Non-pigmented ciliary epithelial cell (primary cell): Measurements from ENCODE around the gene KAT7.

Source experiments
- DNase-seq: peaks from one replicate; pipeline ENCODE4 v3.0.0-alpha.2; 2010; ENCODE audit warnings: low read depth

The KAT7 gene

DNA sequence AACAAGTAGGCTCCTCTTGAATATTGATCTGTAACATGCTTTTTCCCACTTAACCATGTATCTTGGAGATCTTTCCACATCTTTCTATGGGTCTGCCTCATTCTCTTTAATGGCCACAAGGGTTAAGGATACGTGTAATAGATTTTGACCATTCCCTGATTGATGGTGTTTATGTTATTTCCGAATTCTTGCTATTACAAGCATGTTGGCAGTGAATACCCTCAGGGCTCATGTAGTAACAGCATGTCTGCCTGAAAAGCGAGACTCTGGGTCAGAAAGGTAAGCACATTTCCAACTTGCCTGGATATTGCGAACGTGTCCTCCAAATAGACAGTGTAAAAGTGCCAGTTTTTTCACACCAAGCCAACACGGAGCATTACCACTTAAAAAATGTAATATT, 54.4 kb downstream of the KAT7 start:
- no peak for DNase-seq

DNA sequence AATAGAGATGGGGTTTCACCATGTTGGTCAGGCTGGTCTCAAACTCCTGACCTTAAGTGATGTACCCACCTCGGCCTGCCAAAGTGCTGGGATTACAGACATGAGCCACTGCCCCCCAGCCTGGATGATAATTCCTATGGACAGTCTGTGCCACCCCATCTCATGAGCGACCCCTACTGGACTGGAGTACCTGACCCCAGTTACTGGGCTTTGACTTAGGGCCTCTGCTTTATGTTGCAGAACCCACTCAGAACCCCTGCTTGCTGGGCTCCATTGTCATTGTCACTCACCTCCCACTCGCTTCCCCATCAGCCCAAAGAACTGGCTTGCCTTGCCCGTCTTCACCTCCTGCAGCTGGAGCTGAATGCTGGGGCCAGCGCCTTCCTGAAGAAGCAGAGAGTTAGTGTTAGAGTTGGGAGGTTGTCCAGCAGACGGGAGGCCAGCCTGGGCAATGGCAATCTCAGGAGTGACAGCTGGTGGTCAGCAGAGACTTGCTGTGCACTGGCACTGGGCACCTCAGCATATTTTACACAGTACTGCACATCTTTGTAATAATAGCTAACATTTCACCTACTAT, 55.4 kb downstream of the KAT7 start:
- DNase-seq: no peak

DNA sequence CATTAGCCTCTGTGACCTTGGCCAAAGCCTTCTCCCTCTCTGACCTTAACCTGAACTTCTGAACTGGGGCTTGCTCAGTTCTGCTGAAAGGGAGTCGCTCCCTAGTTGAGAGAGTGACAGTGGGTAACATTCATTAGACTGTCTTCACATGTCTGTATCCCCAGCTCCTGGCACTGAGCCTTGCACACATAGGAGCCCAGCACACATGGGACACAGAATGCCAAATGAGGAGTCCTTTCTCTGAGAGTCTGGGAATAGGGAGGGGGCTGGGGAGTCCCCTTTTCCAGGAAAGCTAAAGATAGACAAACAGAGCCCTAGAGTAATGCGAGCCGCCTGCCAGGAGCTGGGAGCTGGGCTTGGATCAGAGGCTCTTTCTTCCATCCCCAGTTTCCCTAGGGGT, 56.8 kb downstream of the KAT7 start:
- no peak for DNase-seq

DNA sequence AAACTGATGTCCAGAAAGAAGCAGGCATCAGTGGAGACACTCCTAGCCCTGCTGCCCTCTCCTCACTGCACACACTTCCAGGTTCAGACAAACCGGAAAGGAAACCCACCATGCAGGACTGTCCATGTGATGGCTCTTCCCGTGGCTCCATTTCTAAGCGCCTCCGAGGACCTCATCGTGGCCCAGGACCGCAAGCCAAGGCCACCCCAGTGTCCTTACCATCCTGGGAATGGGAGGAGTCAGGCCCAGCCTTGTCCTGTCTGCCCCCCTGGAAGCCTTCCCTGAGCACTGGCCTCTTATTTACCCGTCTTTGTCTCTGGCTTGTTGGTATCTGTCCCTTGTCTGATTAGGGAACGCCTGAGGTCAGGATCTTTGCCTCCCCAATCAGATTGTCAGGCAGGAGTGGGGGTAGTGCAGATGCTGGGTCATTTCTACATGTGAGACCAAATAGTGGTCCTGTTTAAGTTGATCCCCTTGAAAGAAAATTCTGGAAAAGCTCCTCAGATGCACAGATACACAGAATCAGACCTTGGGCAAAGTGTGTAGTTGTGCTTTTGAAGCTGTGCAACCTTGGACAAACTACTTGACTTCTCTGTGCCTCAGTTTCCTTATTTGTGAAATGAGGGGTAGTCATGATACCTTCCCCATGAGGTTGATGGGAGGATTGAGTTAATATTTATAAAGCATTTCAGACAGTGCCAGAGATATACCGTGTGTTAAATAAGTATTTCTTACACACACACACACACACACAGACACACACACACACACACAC, 58.6 kb downstream of the KAT7 start:
- DNase-seq: no peak

DNA sequence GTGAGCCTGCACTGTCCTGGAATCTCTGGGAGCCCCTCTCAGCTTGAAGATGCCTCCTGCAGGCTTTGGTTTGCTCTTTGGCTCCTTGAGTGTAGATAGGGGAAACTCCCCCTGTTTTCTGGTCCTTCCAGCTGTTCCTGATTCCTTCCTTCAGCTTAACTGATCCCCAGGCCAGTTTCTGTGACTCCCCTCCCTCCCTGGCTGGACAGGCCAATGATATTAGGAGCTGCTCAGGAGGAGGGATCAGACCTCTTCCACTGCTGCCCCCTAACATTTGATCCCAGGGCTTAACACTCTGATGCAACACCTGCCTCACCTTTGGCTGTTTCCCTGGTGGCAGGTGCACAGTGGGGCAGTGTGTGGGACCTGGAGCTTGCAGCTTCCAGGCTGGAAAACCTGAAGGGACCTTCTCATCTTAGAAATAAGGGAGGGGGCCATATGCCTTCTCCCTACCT, 59.6 kb downstream of the KAT7 start, which contains the start of gene TAC4:
Gene TAC4, minus strand, starts transcription at position 51 of the 455 bp plus-strand sequence. CDS start 52 bp downstream, outside the sequence.
- no peak for DNase-seq

DNA sequence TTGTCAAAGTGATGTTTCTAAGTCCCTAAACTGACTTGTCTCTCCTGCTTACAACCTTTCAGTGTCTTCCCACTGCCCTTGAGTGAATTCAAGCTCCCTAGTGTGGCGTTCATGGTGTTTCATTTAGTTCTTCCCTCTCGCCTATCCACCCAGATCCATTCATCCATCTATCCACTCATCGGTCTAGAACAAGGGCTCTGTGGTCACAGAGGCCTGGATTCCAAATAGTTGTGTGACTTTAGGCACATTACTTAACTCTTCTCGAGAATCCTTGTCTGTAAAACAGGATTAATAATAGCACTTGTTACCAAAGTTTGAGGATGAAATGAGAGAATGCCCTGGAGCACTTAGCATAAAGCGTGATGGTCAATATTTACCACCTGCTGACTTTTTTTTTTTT, 60.3 kb downstream of the KAT7 start:
- no peak for DNase-seq

DNA sequence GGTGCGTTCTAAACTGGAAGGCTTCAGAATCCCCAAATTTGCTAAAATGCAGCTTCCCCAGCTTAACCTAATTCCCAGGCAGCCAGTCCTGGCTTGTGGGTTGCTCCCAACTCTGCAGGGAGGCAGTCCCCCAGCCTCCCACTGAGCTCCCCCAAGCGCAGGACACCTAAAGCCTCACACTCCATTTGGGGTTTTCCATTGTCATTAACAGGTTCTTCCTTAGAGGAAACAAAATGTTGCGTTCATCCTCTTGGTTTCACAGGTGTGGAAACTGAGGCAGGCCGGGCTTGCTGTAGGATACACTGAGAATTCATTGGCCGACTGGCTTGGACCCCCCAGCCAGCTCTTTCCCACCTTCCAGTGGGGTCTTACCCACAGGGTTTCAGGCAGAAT, 61.7 kb downstream of the KAT7 start:
- DNase-seq: no peak

DNA sequence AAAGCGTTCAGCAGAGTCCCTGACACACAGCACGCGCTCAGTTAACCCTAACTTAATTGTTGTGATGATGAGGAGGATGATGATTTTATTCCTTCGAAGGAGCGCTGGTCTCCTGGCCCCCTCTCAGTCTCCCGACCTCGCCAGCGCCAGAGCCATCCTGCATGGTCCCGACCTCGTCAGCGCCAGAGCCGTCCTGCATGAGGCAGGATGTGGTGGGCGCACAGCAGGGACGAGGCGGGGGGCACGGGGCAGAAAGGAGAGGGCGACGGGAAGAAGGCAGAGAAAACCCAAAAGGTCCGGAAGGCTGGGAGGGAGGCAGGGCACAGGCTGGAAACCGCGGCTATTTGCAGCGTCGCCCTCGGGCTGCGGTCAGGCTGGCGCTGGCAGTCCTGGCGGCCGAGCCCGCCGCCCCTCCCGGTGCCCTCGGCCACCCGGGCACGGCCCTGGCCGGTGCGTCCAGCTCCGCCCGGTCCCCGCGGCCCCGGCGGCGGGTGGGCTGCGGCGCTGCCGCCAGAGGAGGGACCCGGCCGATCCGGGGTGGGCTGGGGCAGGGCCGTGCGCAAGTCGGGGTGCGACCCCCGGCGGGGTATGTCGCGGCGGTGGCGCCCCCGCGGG, 62.4 kb downstream of the KAT7 start:
- DNase-seq: no peak

DNA sequence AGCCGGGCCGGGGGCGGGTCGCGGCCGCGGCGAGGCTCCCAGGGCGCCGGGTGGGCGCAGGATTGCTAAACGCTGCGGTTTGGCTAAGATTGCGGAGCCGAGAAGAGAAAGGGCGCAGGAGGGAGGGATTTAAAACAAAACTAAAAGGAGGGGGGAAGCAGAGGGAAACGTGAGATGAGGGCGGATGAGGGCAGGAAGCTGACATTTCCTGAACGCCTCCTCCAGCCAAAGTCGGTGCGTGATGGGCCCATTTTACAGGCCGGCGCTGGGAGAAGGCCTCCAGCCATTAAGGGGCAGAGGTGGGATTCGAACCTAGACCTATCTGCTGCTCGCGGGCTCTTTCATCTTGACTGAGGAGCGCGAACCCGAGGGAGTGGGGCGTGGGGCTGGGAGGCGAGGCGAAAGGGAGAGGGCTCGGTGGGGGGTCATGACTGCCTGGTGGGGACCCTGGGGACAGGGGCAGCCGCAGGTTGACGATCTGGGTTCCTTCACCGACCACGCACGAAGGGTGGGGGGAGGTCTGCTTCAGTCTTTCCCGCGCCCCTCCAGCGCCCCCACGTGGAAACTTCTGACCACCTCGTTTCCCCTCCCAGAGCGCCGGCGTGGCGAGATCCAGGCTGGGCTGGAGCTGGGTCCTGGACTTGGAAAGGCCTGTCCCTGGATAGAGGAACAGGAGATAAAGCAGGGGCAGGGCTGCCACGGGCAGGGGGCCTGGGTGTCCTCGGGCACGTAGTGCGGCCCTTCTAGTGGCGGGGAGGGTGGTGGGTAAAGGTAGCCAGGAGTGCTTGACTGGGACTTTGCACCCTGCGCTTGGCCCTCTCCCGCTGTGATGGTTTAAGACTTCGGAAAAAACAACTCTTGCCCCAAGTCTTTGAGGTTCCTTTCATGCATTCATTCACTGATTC, 63.2 kb downstream of the KAT7 start:
- no peak for DNase-seq

DNA sequence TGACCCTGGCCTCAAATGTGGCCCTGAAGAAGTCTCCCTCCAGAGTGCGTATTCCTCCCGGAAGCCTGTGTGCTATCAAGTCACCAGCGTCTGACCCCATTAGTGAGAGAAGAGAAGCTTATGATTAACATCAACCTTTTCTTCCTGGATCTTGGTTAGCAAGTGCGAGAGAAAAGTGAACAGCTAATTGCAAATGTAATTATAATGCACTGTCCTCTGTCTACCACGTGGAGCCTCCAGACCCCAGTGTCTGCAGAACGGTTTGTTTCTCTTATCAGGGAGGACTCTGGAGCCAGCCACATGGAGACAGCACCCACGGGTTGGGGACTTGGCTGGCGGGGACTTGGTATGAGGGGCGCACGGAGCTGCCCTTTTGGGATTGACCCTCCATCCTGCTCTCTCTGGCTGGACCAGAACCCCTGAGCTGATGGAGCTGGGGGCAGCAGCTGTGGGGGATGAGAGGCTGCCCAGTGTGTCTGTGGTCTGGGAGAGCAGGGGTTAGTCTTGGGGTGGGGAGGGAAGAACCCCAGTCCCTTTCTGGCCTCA, 65.1 kb downstream of the KAT7 start:
- no peak for DNase-seq

DNA sequence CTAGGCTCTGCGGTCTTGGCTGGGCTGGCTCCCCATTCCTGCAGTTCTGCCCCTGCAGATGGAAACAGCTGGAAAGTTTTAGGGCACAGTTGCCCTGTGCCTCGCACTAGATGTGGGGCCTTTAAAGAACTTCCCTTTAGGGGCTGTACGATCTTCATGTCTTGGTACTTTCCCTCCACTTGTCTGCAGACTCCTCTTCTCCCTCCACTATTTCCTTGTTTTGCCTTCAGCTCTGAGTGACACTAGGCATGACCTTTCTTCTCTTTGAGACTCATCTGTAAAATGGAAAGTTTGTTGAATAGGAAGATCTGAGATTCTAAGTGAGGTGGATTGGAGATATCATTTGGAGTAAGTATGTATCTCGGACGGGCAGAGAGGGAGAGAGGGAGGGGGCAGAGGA, 65.6 kb downstream of the KAT7 start:
- DNase-seq: no peak

DNA sequence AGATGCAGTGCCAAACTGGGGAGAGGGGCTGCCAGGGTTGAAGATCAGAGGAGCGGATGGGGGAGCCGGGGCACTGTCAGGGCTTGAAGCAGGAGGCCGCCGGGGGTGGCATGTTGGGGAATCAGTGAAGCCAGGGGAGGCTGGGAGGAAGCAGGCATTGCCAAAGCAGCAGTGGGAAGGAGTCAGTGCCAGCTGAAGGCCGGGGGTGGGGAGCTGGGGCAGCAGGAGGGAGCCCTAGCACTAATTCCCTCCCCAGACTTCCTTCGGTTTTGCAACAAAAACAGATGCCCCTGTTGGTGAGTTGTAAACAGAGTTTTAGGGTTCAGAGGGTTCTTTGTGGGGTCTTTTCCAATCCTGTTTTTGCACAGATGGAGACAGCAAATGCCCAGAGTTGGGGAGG, 70.3 kb downstream of the KAT7 start:
- no peak for DNase-seq

DNA sequence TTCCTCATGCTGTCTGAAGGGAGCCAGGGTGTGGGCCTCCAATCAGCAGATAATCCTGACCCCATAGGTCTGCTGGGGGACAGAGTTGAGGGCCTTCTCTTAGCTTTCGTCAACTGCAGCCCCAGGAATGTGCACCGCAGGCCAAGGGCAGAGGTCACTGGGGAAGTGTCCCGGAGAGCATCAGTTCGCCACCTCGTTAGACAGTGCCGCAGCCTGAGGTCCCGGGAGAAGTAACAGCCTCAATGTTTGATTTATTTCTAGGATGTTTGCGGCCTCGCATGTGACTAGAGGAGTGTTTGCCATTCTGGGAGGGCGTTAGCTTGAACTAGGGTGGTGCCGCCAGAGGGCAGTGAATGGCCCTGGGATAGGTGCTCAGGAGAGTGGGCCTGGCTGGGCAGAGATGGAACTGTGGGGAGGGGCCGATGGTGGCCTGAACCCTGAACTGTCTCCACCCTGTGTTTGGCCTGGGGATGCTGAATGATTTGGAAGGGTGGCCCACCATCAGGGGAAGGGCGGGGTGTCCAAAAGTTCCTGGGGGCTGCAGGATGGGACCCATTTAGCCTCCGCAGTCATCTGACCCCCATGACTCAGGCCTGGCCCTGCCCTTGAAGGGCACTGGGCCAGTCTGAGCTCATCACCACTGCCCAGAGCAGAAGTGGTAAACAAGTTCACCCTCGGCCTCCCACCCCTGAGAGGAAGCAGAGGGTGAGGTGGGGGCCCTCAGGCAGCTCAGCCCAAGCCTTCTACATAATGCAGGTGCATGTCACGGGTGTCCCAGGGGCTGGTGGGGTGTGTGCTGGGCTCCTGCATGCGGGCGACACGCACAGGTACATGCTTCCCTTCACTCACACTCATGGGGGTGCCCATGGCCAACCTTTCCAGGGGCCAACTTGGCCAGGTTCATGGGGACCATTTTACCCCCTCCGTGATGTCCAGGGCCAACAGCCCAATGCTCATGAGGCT, 71.8 kb downstream of the KAT7 start:
- no peak for DNase-seq

DNA sequence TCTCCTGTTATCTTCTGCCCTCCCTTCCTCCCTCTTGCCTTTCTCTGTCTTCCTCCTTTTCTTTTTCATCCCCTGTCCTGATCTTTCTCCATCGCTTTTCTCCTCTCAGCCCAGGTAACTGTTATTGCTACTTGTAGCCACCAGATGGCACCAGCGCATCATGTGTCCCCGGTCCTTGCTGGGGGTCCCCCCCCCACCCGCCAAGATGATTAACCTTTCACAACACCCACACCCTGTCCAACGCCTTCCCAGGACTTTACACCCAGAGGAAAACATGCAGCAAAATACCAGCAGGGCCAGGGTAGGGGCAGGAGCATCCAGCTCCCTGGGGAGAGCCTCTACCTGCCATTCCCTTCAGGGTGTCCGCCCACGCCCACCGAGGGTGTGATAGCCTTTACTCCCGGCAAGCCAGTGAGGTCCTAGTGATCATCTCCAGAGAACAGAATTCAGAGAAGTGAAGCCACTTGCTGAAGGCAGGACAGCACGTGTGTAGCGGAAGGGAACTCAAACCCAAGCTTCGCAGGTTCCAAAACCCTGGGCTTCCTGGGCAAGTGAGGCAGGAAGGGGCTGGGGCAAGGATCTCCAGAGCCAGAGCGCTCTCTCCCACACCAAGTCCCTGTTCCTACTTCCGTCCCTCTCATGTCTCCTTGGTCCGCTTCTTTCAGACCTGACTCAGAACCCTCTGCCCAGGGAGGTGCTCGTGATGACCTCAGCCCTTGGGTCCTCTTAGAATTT, 72.8 kb downstream of the KAT7 start:
- DNase-seq: no peak

DNA sequence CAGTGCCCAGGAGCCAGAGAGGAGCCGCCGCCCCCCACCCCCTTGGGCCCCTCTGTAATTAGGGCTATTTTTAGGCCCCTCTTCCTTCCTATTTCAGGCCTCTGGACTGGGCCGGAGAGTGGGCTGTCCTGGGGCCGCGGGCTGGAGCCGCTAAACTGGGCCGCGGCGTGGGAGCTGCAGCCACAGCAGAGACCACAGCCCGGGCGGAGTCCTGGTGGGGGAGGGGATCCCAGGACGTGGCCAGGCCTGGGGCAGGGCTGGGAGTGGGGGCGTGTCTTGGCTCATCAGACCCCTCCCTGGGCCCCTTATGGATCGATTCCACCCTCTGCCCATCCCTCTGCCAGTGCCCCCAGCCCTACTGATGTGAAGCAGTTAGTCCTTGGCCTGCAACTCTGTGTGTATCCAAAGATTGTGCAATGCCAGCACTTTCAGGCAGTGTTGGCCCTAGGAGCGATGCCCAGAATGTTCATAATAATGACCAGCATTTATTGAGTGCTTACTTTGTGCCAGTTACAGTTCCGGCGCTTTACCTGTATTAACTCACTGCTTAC, 74.4 kb downstream of the KAT7 start:
- DNase-seq: no peak

DNA sequence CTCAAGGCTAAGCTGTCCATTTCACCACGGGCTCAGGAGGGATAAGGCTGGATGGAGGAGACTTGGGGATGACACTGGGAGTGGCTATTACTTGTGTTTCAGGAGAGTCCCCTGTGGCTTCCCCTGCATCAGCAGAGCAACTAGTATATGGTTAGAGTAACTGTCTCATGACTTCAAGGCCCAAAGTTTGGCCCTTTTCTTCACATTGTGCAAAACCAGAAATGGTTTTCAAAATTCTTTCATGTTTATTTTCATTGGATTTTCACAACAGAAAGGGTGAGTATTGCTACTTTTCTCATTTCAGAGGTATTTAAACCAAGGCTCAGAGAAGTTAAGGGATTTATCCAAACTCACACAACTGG, 77.5 kb downstream of the KAT7 start:
- DNase-seq: no peak

DNA sequence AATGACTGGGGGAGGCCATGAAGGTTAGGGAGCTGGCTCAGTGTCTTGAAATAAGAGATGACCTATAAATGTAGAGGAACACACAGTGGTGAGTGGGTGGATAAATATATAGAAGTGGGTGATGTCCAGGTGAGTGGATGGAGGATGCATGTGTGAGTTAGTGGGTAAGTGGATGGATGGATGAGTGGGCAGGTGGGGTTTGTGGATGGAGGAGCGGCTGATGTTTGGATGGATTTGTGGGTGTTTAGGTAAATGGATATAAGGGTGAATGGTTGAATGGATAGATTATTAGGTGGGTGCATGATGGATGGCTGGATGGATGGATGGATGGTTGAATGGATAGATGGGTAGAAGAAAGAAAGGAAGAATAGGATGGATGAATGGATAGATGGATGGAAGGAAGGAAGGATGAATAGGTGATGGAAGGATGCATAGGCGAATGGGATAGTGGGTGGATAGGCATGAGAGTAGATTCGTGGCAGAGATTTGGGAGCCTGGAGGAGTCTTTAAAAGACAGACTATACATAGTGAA, 78.5 kb downstream of the KAT7 start:
- no peak for DNase-seq

DNA sequence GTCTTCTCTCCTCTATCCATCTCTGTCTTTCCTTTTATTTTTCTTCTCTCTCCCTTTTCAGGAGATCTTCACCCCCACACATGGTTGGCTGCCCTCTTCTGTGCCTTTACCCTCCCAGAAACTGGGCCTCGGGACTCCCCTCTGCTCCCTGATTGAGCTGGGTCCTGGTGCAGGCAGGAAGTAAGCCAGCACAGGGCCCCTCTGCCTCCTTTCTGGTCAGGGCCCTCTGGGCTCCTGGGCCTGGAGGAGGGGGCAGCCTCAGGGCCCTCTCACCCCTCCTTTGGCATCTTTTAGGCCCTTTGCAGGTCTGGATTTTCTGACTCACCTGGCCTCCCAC, 80.5 kb downstream of the KAT7 start:
- no peak for DNase-seq

DNA sequence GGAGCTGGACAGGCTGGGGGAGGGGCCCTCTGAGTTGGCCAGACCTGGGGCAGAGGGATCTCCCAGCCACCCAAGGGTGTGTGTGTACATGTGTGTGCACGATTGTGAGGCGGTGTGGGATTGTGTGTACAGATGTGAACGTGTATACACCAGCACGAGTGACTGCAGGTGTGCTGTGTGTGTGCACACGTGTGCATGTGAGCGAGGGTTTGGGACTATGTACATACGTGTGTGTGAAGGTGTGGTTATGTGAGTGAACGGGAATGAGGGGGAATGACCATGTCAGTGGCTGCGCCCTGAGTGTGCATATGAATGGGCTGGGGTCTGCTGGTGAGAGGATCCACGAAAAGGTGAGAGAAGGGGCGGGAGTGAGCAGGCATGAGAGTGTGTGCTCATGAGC, 81.8 kb downstream of the KAT7 start:
- DNase-seq: no peak

DNA sequence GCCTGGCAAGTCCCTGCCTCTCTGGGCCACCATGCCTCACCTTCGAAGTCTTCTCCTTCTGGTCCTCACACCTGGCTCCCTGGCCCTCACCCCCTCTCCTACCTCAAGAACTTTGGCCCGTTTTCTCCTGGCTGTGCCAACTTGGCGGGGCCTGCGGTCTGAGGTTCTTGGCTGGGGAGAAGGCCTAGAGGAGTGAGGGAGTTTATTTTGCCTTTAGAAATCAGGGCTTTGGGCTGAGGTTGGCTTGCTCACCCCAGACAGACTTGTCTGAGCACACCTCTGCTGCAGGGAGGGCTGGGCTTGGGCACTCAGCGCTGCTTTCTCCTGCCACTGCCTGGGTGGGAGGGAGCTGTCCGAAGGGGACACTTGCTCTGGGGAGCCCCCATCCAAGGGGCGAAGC, 82.7 kb downstream of the KAT7 start:
- no peak for DNase-seq
